Measurements from ENCODE around the gene UBE2R2.
"Not testable (repeated sequence)": the region's sequence is repeated elsewhere in the genome, so short reads cannot be mapped to it uniquely, and the experiment has no call there.

DNA sequence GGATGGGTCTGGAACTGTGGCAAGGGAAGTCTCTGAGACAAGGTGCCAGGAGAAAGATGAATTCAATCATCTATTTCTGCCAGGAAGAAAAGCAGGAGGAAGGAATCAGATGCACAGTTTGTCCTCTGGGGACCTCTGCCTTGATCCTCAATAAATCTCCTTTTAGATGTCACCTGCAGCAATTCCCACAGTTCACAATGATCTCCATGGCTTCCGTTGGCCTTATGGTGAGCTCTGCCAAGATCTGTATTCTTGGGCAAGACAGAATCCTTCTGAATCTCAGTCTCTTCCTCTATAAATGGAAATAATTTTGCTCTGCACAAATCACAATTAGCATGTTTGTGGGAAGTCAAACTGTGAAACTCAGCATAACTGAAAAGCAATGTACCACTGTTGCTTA, 23.5 kb upstream of the UBE2R2 start:
- TF ChIP-seq, protein P1, sequence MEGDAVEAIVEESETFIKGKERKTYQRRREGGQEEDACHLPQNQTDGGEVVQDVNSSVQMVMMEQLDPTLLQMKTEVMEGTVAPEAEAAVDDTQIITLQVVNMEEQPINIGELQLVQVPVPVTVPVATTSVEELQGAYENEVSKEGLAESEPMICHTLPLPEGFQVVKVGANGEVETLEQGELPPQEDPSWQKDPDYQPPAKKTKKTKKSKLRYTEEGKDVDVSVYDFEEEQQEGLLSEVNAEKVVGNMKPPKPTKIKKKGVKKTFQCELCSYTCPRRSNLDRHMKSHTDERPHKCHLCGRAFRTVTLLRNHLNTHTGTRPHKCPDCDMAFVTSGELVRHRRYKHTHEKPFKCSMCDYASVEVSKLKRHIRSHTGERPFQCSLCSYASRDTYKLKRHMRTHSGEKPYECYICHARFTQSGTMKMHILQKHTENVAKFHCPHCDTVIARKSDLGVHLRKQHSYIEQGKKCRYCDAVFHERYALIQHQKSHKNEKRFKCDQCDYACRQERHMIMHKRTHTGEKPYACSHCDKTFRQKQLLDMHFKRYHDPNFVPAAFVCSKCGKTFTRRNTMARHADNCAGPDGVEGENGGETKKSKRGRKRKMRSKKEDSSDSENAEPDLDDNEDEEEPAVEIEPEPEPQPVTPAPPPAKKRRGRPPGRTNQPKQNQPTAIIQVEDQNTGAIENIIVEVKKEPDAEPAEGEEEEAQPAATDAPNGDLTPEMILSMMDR (IDR thresholded peaks at IDR 0.05; ENCODE audit: borderline replicate concordance, extremely low read depth, low read length, poor library complexity, severe bottlenecking), result not testable (repeated sequence)
- TF ChIP-seq EZH2 (IDR thresholded peaks at IDR 0.05; ENCODE audit: borderline replicate concordance, low read depth, low read length, severe bottlenecking), result not testable (repeated sequence)
